Ishikawa (cell line): ENCODE data around the gene C22orf31.

ENCODE experiments used
- CREB1 ChIP-seq: IDR thresholded peaks from 2 replicates; pipeline ENCODE4 v1.6.1; 2012; ENCODE audit warnings: low read depth
- EP300 ChIP-seq: IDR thresholded peaks from 2 replicates; pipeline ENCODE4 v1.6.1; 2012; ENCODE audit warnings: borderline replicate concordance
- NFIC ChIP-seq: IDR thresholded peaks from 2 replicates; pipeline ENCODE4 v1.6.1; 2012
- RAD21 ChIP-seq: IDR thresholded peaks from 2 replicates; pipeline ENCODE4 v1.6.1; 2012; ENCODE audit warnings: low read depth
- TCF12 ChIP-seq: IDR thresholded peaks from 2 replicates; pipeline ENCODE4 v1.6.1; 2012; ENCODE audit warnings: low read depth
- YY1 ChIP-seq: IDR thresholded peaks from 2 replicates; pipeline ENCODE4 v1.6.1; 2012; ENCODE audit warnings: low read depth
- TF ChIP-seq, protein P1 (sequence below): IDR thresholded peaks from 2 replicates; pipeline ENCODE4 v1.6.1; 2012; ENCODE audit warnings: low read depth, mild to moderate bottlenecking
- TF ChIP-seq, protein P2 (sequence below): IDR thresholded peaks from 2 replicates; pipeline ENCODE4 v1.6.1; 2012
- TF ChIP-seq, protein P3 (sequence below): IDR thresholded peaks from 2 replicates; pipeline ENCODE4 v1.6.1; 2012

DNA sequence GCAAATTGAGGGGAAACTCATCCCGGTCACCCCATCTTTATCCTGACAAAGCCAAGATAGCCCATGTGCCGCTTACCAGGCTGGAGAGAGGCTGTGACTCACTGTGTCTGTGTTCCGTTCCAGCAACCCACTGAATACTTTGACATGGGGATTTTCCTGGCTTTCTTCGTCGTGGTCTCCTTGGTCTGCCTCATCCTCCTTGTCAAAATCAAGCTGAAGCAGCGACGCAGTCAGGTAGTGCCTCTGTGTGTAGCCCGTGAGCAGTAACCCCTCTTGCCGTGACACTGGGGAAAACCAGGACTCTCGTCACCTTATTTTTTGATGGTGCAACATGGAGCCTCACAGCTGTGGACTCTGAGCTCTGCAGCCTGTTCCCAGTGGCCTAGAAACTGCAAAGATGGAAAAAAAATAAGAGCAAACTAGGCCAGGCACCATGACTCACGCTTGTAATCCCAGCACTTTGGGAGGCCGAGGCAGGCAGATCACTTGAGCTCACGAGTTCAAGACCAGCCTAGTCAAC is 16.9 kb downstream of the C22orf31 start:
- TF ChIP-seq, protein P1, sequence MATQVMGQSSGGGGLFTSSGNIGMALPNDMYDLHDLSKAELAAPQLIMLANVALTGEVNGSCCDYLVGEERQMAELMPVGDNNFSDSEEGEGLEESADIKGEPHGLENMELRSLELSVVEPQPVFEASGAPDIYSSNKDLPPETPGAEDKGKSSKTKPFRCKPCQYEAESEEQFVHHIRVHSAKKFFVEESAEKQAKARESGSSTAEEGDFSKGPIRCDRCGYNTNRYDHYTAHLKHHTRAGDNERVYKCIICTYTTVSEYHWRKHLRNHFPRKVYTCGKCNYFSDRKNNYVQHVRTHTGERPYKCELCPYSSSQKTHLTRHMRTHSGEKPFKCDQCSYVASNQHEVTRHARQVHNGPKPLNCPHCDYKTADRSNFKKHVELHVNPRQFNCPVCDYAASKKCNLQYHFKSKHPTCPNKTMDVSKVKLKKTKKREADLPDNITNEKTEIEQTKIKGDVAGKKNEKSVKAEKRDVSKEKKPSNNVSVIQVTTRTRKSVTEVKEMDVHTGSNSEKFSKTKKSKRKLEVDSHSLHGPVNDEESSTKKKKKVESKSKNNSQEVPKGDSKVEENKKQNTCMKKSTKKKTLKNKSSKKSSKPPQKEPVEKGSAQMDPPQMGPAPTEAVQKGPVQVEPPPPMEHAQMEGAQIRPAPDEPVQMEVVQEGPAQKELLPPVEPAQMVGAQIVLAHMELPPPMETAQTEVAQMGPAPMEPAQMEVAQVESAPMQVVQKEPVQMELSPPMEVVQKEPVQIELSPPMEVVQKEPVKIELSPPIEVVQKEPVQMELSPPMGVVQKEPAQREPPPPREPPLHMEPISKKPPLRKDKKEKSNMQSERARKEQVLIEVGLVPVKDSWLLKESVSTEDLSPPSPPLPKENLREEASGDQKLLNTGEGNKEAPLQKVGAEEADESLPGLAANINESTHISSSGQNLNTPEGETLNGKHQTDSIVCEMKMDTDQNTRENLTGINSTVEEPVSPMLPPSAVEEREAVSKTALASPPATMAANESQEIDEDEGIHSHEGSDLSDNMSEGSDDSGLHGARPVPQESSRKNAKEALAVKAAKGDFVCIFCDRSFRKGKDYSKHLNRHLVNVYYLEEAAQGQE, result no peak
- TF ChIP-seq RAD21 (no peak), TCF12 (no peak), CREB1 (no peak), YY1 (no peak), EP300 (no peak), NFIC (no peak)
- TF ChIP-seq, protein P2, sequence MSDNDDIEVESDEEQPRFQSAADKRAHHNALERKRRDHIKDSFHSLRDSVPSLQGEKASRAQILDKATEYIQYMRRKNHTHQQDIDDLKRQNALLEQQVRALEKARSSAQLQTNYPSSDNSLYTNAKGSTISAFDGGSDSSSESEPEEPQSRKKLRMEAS, result no peak
- TF ChIP-seq, protein P3, sequence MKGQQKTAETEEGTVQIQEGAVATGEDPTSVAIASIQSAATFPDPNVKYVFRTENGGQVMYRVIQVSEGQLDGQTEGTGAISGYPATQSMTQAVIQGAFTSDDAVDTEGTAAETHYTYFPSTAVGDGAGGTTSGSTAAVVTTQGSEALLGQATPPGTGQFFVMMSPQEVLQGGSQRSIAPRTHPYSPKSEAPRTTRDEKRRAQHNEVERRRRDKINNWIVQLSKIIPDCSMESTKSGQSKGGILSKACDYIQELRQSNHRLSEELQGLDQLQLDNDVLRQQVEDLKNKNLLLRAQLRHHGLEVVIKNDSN, result no peak
